Measurements from ENCODE around the gene FAM83B.
A peak's percentile ranks its signal among the peaks of the same experiment; 100 is the strongest.

The FAM83B gene

GRCh38 chr6:54896302-54896701 is 49.7 kb downstream of the FAM83B start:
- FAIRE-seq (no peak), DNase-seq (ENCODE audit: insufficient read length, low spot score) (no peak)
- no peak for TF ChIP-seq SPI1 (IDR thresholded peaks at IDR 0.05; ENCODE audit: low read depth, low read length)
- TF ChIP-seq POLR2A (IDR thresholded peaks at IDR 0.05; ENCODE audit: low read depth, low read length): no peak
- TF ChIP-seq POU2F2 (IDR thresholded peaks at IDR 0.05; ENCODE audit: low read depth, low read length): no peak
- no peak for TF ChIP-seq POLR2AphosphoS5 (IDR thresholded peaks at IDR 0.05; ENCODE audit: low read depth, low read length)
- no peak for TF ChIP-seq PAX5 (IDR thresholded peaks at IDR 0.05; ENCODE audit: insufficient read depth, low read length, severe bottlenecking)
- TF ChIP-seq TAF1 (IDR thresholded peaks at IDR 0.05; ENCODE audit: low read depth, low read length): no peak

GRCh38 chr6:54897462-54898189 is 51.1 kb downstream of the FAM83B start:
- FAIRE-seq (no peak), DNase-seq (ENCODE audit: insufficient read length, low spot score) (no peak)
- TF ChIP-seq PAX5 (IDR thresholded peaks at IDR 0.05; ENCODE audit: insufficient read depth, low read length, severe bottlenecking) (no peak), TAF1 (IDR thresholded peaks at IDR 0.05; ENCODE audit: low read depth, low read length) (no peak), SPI1 (IDR thresholded peaks at IDR 0.05; ENCODE audit: low read depth, low read length) (no peak), POU2F2 (IDR thresholded peaks at IDR 0.05; ENCODE audit: low read depth, low read length) (no peak), POLR2A (IDR thresholded peaks at IDR 0.05; ENCODE audit: low read depth, low read length) (no peak), POLR2AphosphoS5 (IDR thresholded peaks at IDR 0.05; ENCODE audit: low read depth, low read length) (no peak)

- no peak for TF ChIP-seq SPI1 (IDR thresholded peaks at IDR 0.05; ENCODE audit: low read depth, low read length)
- no peak for TF ChIP-seq PAX5 (IDR thresholded peaks at IDR 0.05; ENCODE audit: insufficient read depth, low read length, severe bottlenecking)
- no peak for TF ChIP-seq POU2F2 (IDR thresholded peaks at IDR 0.05; ENCODE audit: low read depth, low read length)
- TF ChIP-seq POLR2AphosphoS5 (IDR thresholded peaks at IDR 0.05; ENCODE audit: low read depth, low read length): no peak
- TF ChIP-seq TAF1 (IDR thresholded peaks at IDR 0.05; ENCODE audit: low read depth, low read length): no peak
- no peak for TF ChIP-seq POLR2A (IDR thresholded peaks at IDR 0.05; ENCODE audit: low read depth, low read length)
- no peak for FAIRE-seq
These were observed 52.2 kb downstream of the FAM83B start for GRCh38 chr6:54898767-54899166.

GRCh38 chr6:54899442-54899841 is 52.9 kb downstream of the FAM83B start:
- FAIRE-seq (no peak), DNase-seq (ENCODE audit: insufficient read length, low spot score) (no peak)

More at GRCh38 chr6:54898767-54899166, 52.2 kb downstream of the FAM83B start:
- no peak for DNase-seq (ENCODE audit: insufficient read length, low spot score)

GRCh38 chr6:54899986-54900385 is 53.4 kb downstream of the FAM83B start:
- FAIRE-seq: no peak
- TF ChIP-seq POLR2AphosphoS5 (IDR thresholded peaks at IDR 0.05; ENCODE audit: low read depth, low read length): no peak
- no peak for DNase-seq (ENCODE audit: insufficient read length, low spot score)

More at GRCh38 chr6:54899442-54899841, 52.9 kb downstream of the FAM83B start:
- TF ChIP-seq SPI1 (IDR thresholded peaks at IDR 0.05; ENCODE audit: low read depth, low read length): peak; percentile 62; the same call in 1 of the 2 replicates
- TF ChIP-seq POLR2AphosphoS5 (IDR thresholded peaks at IDR 0.05; ENCODE audit: low read depth, low read length): no peak
- TF ChIP-seq POLR2A (IDR thresholded peaks at IDR 0.05; ENCODE audit: low read depth, low read length): no peak

- TF ChIP-seq PAX5 (IDR thresholded peaks at IDR 0.05; ENCODE audit: insufficient read depth, low read length, severe bottlenecking): no peak
- DNase-seq (ENCODE audit: insufficient read length, low spot score): no peak
- FAIRE-seq: no peak
These were observed 54.1 kb downstream of the FAM83B start for GRCh38 chr6:54900666-54901065.

- TF ChIP-seq POLR2A (IDR thresholded peaks at IDR 0.05; ENCODE audit: low read depth, low read length) (no peak), POLR2AphosphoS5 (IDR thresholded peaks at IDR 0.05; ENCODE audit: low read depth, low read length) (no peak), SPI1 (IDR thresholded peaks at IDR 0.05; ENCODE audit: low read depth, low read length) (no peak)
- DNase-seq (ENCODE audit: insufficient read length, low spot score): no peak
- FAIRE-seq: no peak
These were observed 57.3 kb downstream of the FAM83B start for GRCh38 chr6:54903884-54904283.

GRCh38 chr6:54907355-54907754 is 60.8 kb downstream of the FAM83B start:
- FAIRE-seq (no peak), DNase-seq (ENCODE audit: insufficient read length, low spot score) (no peak)
- TF ChIP-seq POU2F2 (IDR thresholded peaks at IDR 0.05; ENCODE audit: low read depth, low read length) (no peak), PAX5 (IDR thresholded peaks at IDR 0.05; ENCODE audit: insufficient read depth, low read length, severe bottlenecking) (no peak), POLR2A (IDR thresholded peaks at IDR 0.05; ENCODE audit: low read depth, low read length) (no peak), SPI1 (IDR thresholded peaks at IDR 0.05; ENCODE audit: low read depth, low read length) (no peak), POLR2AphosphoS5 (IDR thresholded peaks at IDR 0.05; ENCODE audit: low read depth, low read length) (no peak), TAF1 (IDR thresholded peaks at IDR 0.05; ENCODE audit: low read depth, low read length) (no peak)

GRCh38 chr6:54909184-54909583 is 62.6 kb downstream of the FAM83B start:
- no peak for FAIRE-seq
- TF ChIP-seq SPI1 (IDR thresholded peaks at IDR 0.05; ENCODE audit: low read depth, low read length) (no peak), PAX5 (IDR thresholded peaks at IDR 0.05; ENCODE audit: insufficient read depth, low read length, severe bottlenecking) (no peak), POU2F2 (IDR thresholded peaks at IDR 0.05; ENCODE audit: low read depth, low read length) (no peak), POLR2AphosphoS5 (IDR thresholded peaks at IDR 0.05; ENCODE audit: low read depth, low read length) (no peak), POLR2A (IDR thresholded peaks at IDR 0.05; ENCODE audit: low read depth, low read length) (no peak), TAF1 (IDR thresholded peaks at IDR 0.05; ENCODE audit: low read depth, low read length) (no peak)
- DNase-seq (ENCODE audit: insufficient read length, low spot score): no peak

GRCh38 chr6:54910431-54910884 is 63.9 kb downstream of the FAM83B start:
- no peak for FAIRE-seq
- no peak for TF ChIP-seq TAF1 (IDR thresholded peaks at IDR 0.05; ENCODE audit: low read depth, low read length)
- no peak for TF ChIP-seq POLR2AphosphoS5 (IDR thresholded peaks at IDR 0.05; ENCODE audit: low read depth, low read length)
- TF ChIP-seq POLR2A (IDR thresholded peaks at IDR 0.05; ENCODE audit: low read depth, low read length): no peak
- no peak for DNase-seq (ENCODE audit: insufficient read length, low spot score)

Measured in GM12891 (cell line).